ENCODE results near the gene SCAMP4.

The SCAMP4 gene

GRCh38 chr19:1864480-1865171 lies 40.6 kb upstream of the SCAMP4 start (continued):
- TF ChIP-seq KLF17 (tag by site-specific recombination; IDR thresholded peaks at IDR 0.05) (no peak), ZNF837 (tag by site-specific recombination; IDR thresholded peaks at IDR 0.05) (no peak), ZSCAN5A (tag by site-specific recombination; IDR thresholded peaks at IDR 0.05) (no peak), ZFHX2 (tag by site-specific recombination; conservative IDR thresholded peaks at IDR 0.05) (peak; percentile 41; the same call in 1 of the 2 replicates), ZNF610 (tag by site-specific recombination; IDR thresholded peaks at IDR 0.05; ENCODE audit: borderline replicate concordance) (no peak), REST (tag by site-specific recombination; IDR thresholded peaks at IDR 0.05) (no peak), ZBTB1 (tag by site-specific recombination; IDR thresholded peaks at IDR 0.05) (no peak), ZEB2 (tag by site-specific recombination; IDR thresholded peaks at IDR 0.05) (no peak; the same call in 1 of the 2 replicates), ZNF830 (tag by site-specific recombination; IDR thresholded peaks at IDR 0.05; ENCODE audit: low read depth) (no peak), TRIM28 (IDR thresholded peaks at IDR 0.05; ENCODE audit: borderline replicate concordance, low read length) (no peak), GLI2 (tag by site-specific recombination; IDR thresholded peaks at IDR 0.05; ENCODE audit: borderline replicate concordance, low read depth) (no peak), ZNF473 (tag by site-specific recombination; IDR thresholded peaks at IDR 0.05) (no peak), ZNF621 (tag by site-specific recombination; IDR thresholded peaks at IDR 0.05) (no peak), ZNF792 (tag by site-specific recombination; IDR thresholded peaks at IDR 0.05) (no peak), ZNF510 (tag by site-specific recombination; IDR thresholded peaks at IDR 0.05; ENCODE audit: insufficient replicate concordance) (no peak), ZNF266 (tag by site-specific recombination; IDR thresholded peaks at IDR 0.05; ENCODE audit: low read depth) (no peak), ZSCAN18 (tag by site-specific recombination; IDR thresholded peaks at IDR 0.05) (no peak), ZSCAN16 (tag by site-specific recombination; IDR thresholded peaks at IDR 0.05) (no peak), CTCF (tag by site-specific recombination; IDR thresholded peaks at IDR 0.05) (peak; percentile 92), ZNF354C (tag by site-specific recombination; IDR thresholded peaks at IDR 0.05; ENCODE audit: borderline replicate concordance, low read depth) (no peak), ZNF174 (tag by site-specific recombination; IDR thresholded peaks at IDR 0.05) (no peak), ZNF580 (tag by site-specific recombination; IDR thresholded peaks at IDR 0.05) (no peak), ZNF624 (tag by site-specific recombination; IDR thresholded peaks at IDR 0.05) (no peak), ZNF302 (tag by site-specific recombination; IDR thresholded peaks at IDR 0.05; ENCODE audit: low read depth) (no peak), YY2 (tag by site-specific recombination; IDR thresholded peaks at IDR 0.05) (no peak), YY1 (tag by site-specific recombination; IDR thresholded peaks at IDR 0.05) (no peak), ZNF701 (tag by site-specific recombination; IDR thresholded peaks at IDR 0.05) (no peak), MYNN (tag by site-specific recombination; IDR thresholded peaks at IDR 0.05; ENCODE audit: borderline replicate concordance) (no peak), ZNF433 (tag by site-specific recombination; IDR thresholded peaks at IDR 0.05; ENCODE audit: low read depth) (no peak)

Data from HEK293 (cell line).